Subcutaneous adipose tissue (tissue), 4 donors: ENCODE results near the gene IDH3B. TPM values are rescaled to one million over a fixed set of nuclear protein-coding genes. Genes with fewer than 3 reads are reported as not detected.

Experiments used
- total RNA-seq, 4 donors: library from RNA; depleted of rRNA; stranded (reverse); fragments of >200 nt; gene quantifications; one replicate each; pipeline ENCODE4 v1.1.0, GENCODE V29; 2016
- TF ChIP-seq, protein P1 (sequence below): fragments of 450-650 bp; IDR thresholded peaks from one replicate; pipeline ENCODE4 v1.5.1; 2016; ENCODE audit warnings: low read depth, mild to moderate bottlenecking, control low read depth, antibody characterized with exemption, moderate library complexity

The IDH3B gene
- total RNA-seq, 4 donors from 2014 or later, result 77.0 to 167 (median 97.3) TPM

DNA sequence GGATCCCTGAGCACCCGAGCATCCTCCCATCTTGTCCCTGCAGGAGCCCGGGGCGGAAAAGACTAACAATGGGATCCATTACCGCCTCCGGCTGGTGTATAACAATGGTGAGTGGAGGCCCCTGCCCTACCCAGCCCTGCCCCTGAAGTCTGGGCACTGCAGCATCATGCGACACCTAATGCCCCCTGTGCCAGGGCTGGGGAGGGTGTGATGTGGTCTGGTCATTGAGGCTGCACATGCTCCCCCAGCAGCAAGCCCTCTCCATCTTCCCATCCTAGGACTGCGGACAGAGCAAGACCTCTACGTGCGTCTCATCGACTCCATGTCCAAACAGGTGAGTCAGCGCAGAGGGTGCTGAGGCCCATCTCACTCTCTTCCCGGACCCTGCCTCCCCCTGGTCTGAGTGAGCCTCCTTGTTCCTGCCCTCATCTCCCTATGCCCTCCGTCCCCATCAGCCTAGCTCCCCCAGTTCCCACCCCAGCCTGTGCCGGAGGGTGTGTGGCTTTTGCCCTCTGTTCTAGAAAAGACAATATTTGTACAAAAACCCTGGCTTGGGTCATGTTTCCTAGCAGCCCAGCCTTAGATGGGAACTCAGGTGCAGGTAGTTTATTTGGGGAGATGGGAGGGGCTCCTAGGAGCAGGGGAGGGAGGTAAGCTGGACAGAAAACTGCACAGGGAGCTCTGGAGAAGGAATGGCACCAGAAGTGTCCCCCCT lies 42.1 kb upstream of the IDH3B start:
- TF ChIP-seq, protein P1, sequence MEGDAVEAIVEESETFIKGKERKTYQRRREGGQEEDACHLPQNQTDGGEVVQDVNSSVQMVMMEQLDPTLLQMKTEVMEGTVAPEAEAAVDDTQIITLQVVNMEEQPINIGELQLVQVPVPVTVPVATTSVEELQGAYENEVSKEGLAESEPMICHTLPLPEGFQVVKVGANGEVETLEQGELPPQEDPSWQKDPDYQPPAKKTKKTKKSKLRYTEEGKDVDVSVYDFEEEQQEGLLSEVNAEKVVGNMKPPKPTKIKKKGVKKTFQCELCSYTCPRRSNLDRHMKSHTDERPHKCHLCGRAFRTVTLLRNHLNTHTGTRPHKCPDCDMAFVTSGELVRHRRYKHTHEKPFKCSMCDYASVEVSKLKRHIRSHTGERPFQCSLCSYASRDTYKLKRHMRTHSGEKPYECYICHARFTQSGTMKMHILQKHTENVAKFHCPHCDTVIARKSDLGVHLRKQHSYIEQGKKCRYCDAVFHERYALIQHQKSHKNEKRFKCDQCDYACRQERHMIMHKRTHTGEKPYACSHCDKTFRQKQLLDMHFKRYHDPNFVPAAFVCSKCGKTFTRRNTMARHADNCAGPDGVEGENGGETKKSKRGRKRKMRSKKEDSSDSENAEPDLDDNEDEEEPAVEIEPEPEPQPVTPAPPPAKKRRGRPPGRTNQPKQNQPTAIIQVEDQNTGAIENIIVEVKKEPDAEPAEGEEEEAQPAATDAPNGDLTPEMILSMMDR, result no peak

DNA sequence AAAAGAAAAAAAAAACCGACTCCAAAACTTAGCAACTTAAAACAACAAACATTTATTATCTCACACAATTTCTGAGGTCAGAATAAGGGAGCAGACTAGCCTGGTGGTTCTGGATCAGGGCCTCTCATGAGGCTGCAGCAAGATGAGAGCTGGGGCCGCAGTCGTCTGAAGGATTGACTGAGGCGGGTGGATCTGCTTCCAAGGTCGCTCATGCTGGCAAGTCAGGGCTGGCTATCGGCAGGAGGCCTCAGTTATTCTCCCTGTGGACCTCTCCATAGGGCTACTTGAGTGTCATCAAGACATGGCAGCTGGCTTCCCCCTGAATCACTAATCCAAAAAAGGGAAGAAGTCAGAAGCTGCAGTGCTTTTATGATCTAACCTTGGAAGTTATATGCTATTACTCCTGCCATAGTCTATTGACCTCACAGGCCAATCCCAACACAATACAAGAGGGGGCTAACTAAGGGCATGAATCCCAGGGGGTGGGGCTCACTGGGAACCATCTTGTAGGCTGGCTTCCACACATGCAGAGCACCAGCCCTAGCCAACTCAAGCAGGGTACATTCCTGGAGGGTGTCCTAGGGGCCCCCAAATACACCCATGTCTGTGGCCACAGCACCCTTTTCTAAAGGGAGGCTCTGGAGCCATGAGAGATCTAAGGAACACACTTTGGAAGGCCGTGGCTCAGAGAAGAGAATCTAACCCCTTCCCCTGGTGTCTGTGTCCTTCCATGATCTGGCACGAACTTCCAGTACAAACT lies 39.9 kb upstream of the IDH3B start:
- TF ChIP-seq, protein P1, result no peak

DNA sequence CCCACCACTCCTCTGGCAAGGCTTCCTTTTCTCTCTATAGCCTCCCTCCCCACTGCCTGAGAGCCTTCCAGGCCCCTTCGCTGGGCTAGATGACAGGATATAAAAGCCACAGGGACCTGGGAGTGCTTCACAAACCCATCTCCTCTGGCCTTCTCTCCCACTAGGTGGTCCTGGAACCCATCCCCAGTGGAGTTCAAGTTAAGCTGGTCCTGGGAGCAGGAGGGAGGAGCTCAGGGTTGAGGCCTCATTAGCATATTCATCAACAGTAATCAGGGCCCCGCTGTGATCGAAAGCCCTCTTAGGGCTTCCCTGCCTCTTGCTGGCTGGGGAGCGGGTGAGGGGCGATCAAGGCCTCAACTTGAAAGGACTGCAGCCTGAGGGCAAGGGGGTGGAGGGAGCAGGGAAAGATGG lies 37.7 kb upstream of the IDH3B start:
- TF ChIP-seq, protein P1, result no peak

DNA sequence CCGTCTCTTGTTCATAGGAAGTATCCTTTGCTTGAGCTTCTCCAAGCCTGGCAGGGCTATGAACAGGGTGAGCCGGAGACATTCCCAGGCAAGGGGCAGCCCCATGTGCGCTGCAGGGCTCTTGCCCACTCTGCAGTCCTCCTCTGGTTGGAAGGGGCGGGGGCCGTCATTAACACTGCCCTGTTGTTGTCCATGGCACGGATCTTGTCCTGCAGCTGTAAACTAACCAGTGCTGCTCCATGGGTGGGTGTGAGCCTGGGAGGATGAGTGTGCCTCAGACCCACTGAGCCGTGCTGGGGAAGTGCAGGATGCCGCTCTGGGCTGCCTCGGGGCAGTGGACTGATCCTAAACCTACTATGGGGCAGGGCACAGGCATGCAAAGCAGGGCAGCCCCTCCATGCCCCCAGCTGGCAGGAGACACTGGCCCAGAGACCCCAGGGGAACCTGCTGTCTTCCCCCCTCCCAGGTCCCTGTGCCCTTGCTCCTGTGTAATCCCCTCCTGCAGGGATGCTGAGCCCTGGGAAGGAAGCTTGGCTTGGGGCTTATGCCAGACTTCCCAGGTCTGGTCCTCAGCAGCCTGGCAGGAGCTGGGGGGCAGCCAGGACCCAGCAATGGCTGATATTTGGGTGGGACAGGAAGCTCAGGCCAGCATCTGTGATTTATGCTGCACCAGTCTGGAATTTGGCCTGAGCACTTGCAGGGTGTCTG lies 37.1 kb upstream of the IDH3B start:
- TF ChIP-seq, protein P1, result no peak

DNA sequence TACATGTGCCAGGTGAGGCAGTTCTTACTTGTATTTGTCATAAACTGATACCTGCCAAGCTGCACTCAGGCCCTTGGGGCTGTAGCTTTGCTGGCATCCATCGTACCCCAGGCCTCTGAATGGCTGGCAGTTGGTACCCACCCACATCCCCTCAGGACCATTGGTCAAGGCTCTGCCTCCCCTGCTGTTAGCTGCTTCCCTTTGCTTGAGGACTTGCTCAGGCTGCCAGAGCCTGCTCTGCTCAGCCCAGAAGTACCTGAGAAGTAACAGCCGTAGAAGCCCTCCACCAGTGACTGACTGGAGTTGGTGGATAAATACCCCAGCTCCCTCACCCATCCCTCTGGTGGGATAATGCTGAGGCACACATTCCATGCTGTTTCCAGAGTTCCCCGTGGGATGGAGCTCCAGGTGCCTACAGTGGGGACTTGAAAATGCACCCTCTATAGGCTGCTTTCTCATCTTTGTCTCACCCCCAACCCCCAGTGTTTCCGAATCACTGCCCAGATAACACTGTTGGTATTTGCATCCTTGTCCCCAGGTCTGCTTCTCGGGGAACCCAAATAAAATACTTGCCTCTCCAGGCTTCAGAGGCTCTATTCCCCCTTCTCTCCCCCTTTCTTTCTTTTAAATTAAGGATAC lies 35.9 kb upstream of the IDH3B start:
- TF ChIP-seq, protein P1, result no peak

DNA sequence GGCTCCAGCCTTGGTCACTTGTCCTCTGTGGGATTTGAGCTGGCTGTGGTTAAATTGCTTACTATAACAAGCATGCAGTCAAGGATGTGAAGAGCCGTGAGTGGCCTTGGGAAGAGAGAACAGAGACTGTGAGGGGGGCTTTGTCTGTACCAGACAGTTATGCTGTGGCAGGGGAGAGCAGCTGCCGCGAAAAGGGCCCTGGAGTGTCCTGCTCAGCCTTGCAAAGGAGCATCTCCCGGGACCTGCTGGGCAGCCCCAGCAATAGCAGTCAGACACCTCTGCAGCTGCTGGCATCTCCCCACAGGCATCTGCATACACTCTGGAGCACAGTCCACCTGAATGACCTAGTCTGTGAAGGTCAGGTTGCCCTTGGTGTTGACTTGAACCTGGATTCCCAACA lies 34.9 kb upstream of the IDH3B start:
- TF ChIP-seq, protein P1, result no peak
